ENCODE measurements around the gene CACNA1F. TPM values are rescaled to one million over a fixed set of nuclear protein-coding genes. Genes with fewer than 3 reads are reported as not detected.

Gene CACNA1F
- total RNA-seq, 4 donors from 2014 or later = 0.32 to 2.8 (median 0.96) TPM; not detected in 1

GRCh38 chrX:49221868-49222267, 11.3 kb downstream of the CACNA1F start:
- Histone ChIP-seq H3K9me3 (no peaks in the 10 kb centered on the region), H3K4me3 (no peak overlapping the region), H3K36me3 (no peaks in the 10 kb centered on the region), H3K27me3 (no peaks in the 10 kb centered on the region), H3K27ac (no peak overlapping the region), H3K4me1 (no peaks in the 10 kb centered on the region)
- in situ Hi-C loops (cut with MboI; ENCODE audit: low pct_ligation_motif_present in 1 of 4, low pct_unique_long_range_greater_than_20kb in 1 of 4, low sequenced_read_pairs in 3 of 4) (no loop called here), intact Hi-C loops (cut with DNase I; ENCODE audit: low total_unique reads) (no loop called here)
- TF ChIP-seq POLR2A (IDR thresholded peaks at IDR 0.05) (no peak), POLR2AphosphoS5 (IDR thresholded peaks at IDR 0.05) (no peak), CTCF (IDR thresholded peaks at IDR 0.05) (no peak), EP300 (IDR thresholded peaks at IDR 0.05; ENCODE audit: low read depth) (no peak)
- WGBS, 2 donors (ENCODE audit: low coverage in 1 of 2) = 57 to 64% methylated on average over 1 to 2 of the region's 2 CpGs
- no peak for DNase-seq

GRCh38 chrX:49220100-49220499, 13.0 kb downstream of the CACNA1F start:
- Histone ChIP-seq H3K27me3 (no peaks in the 10 kb centered on the region), H3K4me3 (no peak overlapping the region), H3K36me3 (no peaks in the 10 kb centered on the region), H3K9me3 (no peaks in the 10 kb centered on the region), H3K27ac (no peak overlapping the region), H3K4me1 (no peaks in the 10 kb centered on the region)
- in situ Hi-C loops (cut with MboI; ENCODE audit: low pct_ligation_motif_present in 1 of 4, low pct_unique_long_range_greater_than_20kb in 1 of 4, low sequenced_read_pairs in 3 of 4) (no loop called here), intact Hi-C loops (cut with DNase I; ENCODE audit: low total_unique reads) (no loop called here)
- TF ChIP-seq CTCF (IDR thresholded peaks at IDR 0.05) = no peak
- TF ChIP-seq POLR2A (IDR thresholded peaks at IDR 0.05) = no peak
- no peak for TF ChIP-seq POLR2AphosphoS5 (IDR thresholded peaks at IDR 0.05)
- no peak for TF ChIP-seq EP300 (IDR thresholded peaks at IDR 0.05; ENCODE audit: low read depth)
- no peak for DNase-seq

- DNase-seq = no peak
These were observed 18.1 kb downstream of the CACNA1F start for GRCh38 chrX:49214996-49215526.

GRCh38 chrX:49214416-49214815, 18.7 kb downstream of the CACNA1F start:
- no peak for DNase-seq
- WGBS, 2 donors (ENCODE audit: low coverage in 1 of 2) = 76 to 90% methylated on average over 2 of the region's 2 CpGs
- no peaks in the 10 kb centered on the region for H3K27me3 ChIP-seq
- in situ Hi-C loops (cut with MboI; ENCODE audit: low pct_ligation_motif_present in 1 of 4, low pct_unique_long_range_greater_than_20kb in 1 of 4, low sequenced_read_pairs in 3 of 4) = no loop called here
- no peak overlapping the region for H3K4me3 ChIP-seq
- no peaks in the 10 kb centered on the region for H3K9me3 ChIP-seq
- H3K4me1 ChIP-seq = no peaks in the 10 kb centered on the region
- no peak overlapping the region for H3K27ac ChIP-seq
- H3K36me3 ChIP-seq = no peaks in the 10 kb centered on the region
- intact Hi-C loops (cut with DNase I; ENCODE audit: low total_unique reads) = no loop called here
- TF ChIP-seq EP300 (IDR thresholded peaks at IDR 0.05; ENCODE audit: low read depth) = no peak
- no peak for TF ChIP-seq CTCF (IDR thresholded peaks at IDR 0.05)
- TF ChIP-seq POLR2A (IDR thresholded peaks at IDR 0.05) = no peak
- TF ChIP-seq POLR2AphosphoS5 (IDR thresholded peaks at IDR 0.05) = no peak

More at GRCh38 chrX:49214996-49215526, 18.1 kb downstream of the CACNA1F start:
- Histone ChIP-seq H3K4me1 (no peaks in the 10 kb centered on the region), H3K9me3 (no peaks in the 10 kb centered on the region), H3K27me3 (no peaks in the 10 kb centered on the region), H3K4me3 (no peak overlapping the region), H3K36me3 (no peaks in the 10 kb centered on the region), H3K27ac (no peak overlapping the region)
- WGBS, 2 donors (ENCODE audit: low coverage in 1 of 2) = 81 to 83% methylated on average over 1 to 14 of the region's 14 CpGs
- TF ChIP-seq POLR2A (IDR thresholded peaks at IDR 0.05) (no peak), EP300 (IDR thresholded peaks at IDR 0.05; ENCODE audit: low read depth) (no peak), CTCF (IDR thresholded peaks at IDR 0.05) (no peak), POLR2AphosphoS5 (IDR thresholded peaks at IDR 0.05) (no peak)
- in situ Hi-C loops (cut with MboI; ENCODE audit: low pct_ligation_motif_present in 1 of 4, low pct_unique_long_range_greater_than_20kb in 1 of 4, low sequenced_read_pairs in 3 of 4) (no loop called here), intact Hi-C loops (cut with DNase I; ENCODE audit: low total_unique reads) (no loop called here)
